Muscle of arm (tissue), 12 donors: ENCODE measurements around the gene RAI14. TPM values are rescaled to one million over a fixed set of nuclear protein-coding genes. Genes with fewer than 3 reads are reported as not detected.
"Not testable (repeated sequence)": the region's sequence is repeated elsewhere in the genome, so short reads cannot be mapped to it uniquely, and the experiment has no call there.

Source experiments
- DNase-seq: peaks from one replicate; pipeline ENCODE4 v3.0.0-alpha.2; 2013
- polyA plus RNA-seq, 12 donors: library from polyadenylated mRNA; unstranded; fragments of 120-200 nt; gene quantifications; one replicate each; pipeline ENCODE4 v1.2.1, GENCODE V29; 2013; ENCODE audit not compliant: insufficient read length in 12 of 12

The RAI14 gene
- polyA plus RNA-seq, 12 donors: 12.9 to 63.0 (median 27.0) TPM; not detected in 1

- no peak for DNase-seq
These were observed 109.5 kb downstream of the RAI14 start for GRCh38 chr5:34765662-34766061.

GRCh38 chr5:34767180-34767579, 111.1 kb downstream of the RAI14 start:
- no peak for DNase-seq

- DNase-seq: no peak
These were observed 114.4 kb downstream of the RAI14 start for GRCh38 chr5:34770486-34770885.

GRCh38 chr5:34771076-34771475, 114.9 kb downstream of the RAI14 start:
- DNase-seq: no peak

GRCh38 chr5:34772267-34773098, 116.4 kb downstream of the RAI14 start:
- no peak for DNase-seq

- no peak for DNase-seq
These were observed 118.0 kb downstream of the RAI14 start for GRCh38 chr5:34774139-34774538.

- DNase-seq: not testable (repeated sequence)
These were observed 118.5 kb downstream of the RAI14 start for GRCh38 chr5:34774678-34775077.

GRCh38 chr5:34775886-34776285, 119.8 kb downstream of the RAI14 start:
- no peak for DNase-seq

GRCh38 chr5:34778091-34778850, 122.1 kb downstream of the RAI14 start:
- DNase-seq: no peak

GRCh38 chr5:34783892-34784291, 127.8 kb downstream of the RAI14 start:
- DNase-seq: not testable (repeated sequence)

GRCh38 chr5:34787035-34787434, 130.9 kb downstream of the RAI14 start:
- no peak for DNase-seq

GRCh38 chr5:34789021-34789531, 132.9 kb downstream of the RAI14 start:
- DNase-seq: no peak

GRCh38 chr5:34789639-34790038, 133.5 kb downstream of the RAI14 start:
- no peak for DNase-seq

- no peak for DNase-seq
These were observed 133.9 kb downstream of the RAI14 start for GRCh38 chr5:34790069-34790468.

GRCh38 chr5:34791761-34792244, 135.7 kb downstream of the RAI14 start:
- no peak for DNase-seq

GRCh38 chr5:34802834-34803563, 146.9 kb downstream of the RAI14 start:
- DNase-seq: no peak

- DNase-seq: peak; percentile 25
These were observed 148.0 kb downstream of the RAI14 start for GRCh38 chr5:34803974-34804732.

- no peak for DNase-seq
These were observed 148.8 kb downstream of the RAI14 start for GRCh38 chr5:34804913-34805312.

GRCh38 chr5:34806532-34806931, 150.4 kb downstream of the RAI14 start:
- DNase-seq: no peak

GRCh38 chr5:34811706-34812105, 155.6 kb downstream of the RAI14 start:
- DNase-seq: no peak

- DNase-seq: no peak
These were observed 157.4 kb downstream of the RAI14 start for GRCh38 chr5:34813509-34813908.
